GM12892 (cell line): ENCODE data around the gene ZNF619.

Experiments used
- DNase-seq: peaks from one replicate; pipeline ENCODE4 v3.0.0; 2011; ENCODE audit not compliant: insufficient read length
- FAIRE-seq: peaks from 2 replicates; lab custom pipeline; 2011; peaks lifted over from hg19 to GRCh38; lab: Jason Lieb, UNC
- POLR2A ChIP-seq: IDR thresholded peaks from 2 replicates; pipeline ENCODE4 v1.6.1; 2011; ENCODE audit warnings: low read depth, low read length, control low read depth
- POLR2AphosphoS5 ChIP-seq: IDR thresholded peaks from 2 replicates; pipeline ENCODE4 v1.6.1; 2011; ENCODE audit warnings: low read depth, low read length, control low read depth
- TAF1 ChIP-seq: IDR thresholded peaks from 2 replicates; pipeline ENCODE4 v1.6.1; 2011; ENCODE audit warnings: low read depth, mild to moderate bottlenecking, control low read depth, low read length, borderline replicate concordance

Gene ZNF619

GRCh38 chr3:40470701-40471100 is 6.2 kb upstream of the ZNF619 start:
- DNase-seq (no peak), FAIRE-seq (no peak)
- TF ChIP-seq POLR2A (no peak), TAF1 (no peak), POLR2AphosphoS5 (no peak)

- TF ChIP-seq POLR2A = no peak
- no peak for TF ChIP-seq TAF1
- no peak for TF ChIP-seq POLR2AphosphoS5
- DNase-seq (no peak), FAIRE-seq (peak; percentile 24)
Measured at GRCh38 chr3:40477666-40478065, 744 bp downstream of the ZNF619 start.

DNA sequence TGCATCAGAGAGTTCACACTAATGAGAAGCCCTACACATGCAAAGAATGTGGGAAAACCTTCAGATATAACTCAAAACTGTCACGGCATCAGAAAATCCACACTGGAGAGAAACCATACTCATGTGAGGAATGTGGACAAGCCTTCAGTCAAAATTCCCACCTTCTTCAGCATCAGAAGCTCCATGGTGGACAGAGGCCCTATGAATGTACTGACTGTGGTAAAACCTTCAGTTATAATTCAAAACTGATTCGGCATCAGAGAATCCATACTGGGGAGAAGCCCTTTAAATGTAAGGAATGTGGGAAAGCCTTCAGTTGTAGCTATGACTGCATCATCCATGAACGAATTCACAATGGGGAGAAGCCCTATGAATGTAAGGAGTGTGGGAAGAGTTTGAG is 10.2 kb downstream of the ZNF619 start:
- DNase-seq (no peak), FAIRE-seq (no peak)
- TF ChIP-seq TAF1 = no peak
- TF ChIP-seq POLR2AphosphoS5 = no peak
- TF ChIP-seq POLR2A = no peak

- FAIRE-seq = no peak
- no peak for TF ChIP-seq POLR2AphosphoS5
- TF ChIP-seq TAF1 = no peak
- TF ChIP-seq POLR2A = no peak
Measured at GRCh38 chr3:40490916-40491315, 14.0 kb downstream of the ZNF619 start.

GRCh38 chr3:40494698-40495097 is 17.8 kb downstream of the ZNF619 start:
- FAIRE-seq = no peak
- DNase-seq = no peak
- no peak for TF ChIP-seq POLR2AphosphoS5
- TF ChIP-seq TAF1 = no peak
- TF ChIP-seq POLR2A = no peak

More at GRCh38 chr3:40490916-40491315, 14.0 kb downstream of the ZNF619 start:
- no peak for DNase-seq

DNA sequence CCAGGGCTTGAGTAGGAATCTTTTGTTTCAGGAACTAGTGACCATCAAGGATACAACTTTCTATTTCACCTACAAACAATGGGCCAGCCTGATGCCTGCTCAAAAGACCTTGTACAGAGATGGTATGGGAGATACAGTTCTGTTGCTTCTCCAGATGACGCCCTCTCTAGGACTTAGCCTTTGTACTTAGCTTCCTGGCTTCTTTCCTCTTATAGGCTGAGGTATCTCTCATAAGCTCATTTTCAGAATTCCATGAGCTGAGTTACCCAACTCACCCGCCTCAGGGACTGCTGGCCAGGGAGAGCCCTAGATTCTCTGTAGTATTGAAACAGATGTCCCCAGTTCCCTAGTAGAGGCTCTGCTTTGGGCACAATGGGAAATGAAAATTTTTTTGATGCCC is 20.4 kb downstream of the ZNF619 start:
- TF ChIP-seq POLR2A (no peak), POLR2AphosphoS5 (no peak), TAF1 (no peak)
- DNase-seq = no peak
- FAIRE-seq = no peak

DNA sequence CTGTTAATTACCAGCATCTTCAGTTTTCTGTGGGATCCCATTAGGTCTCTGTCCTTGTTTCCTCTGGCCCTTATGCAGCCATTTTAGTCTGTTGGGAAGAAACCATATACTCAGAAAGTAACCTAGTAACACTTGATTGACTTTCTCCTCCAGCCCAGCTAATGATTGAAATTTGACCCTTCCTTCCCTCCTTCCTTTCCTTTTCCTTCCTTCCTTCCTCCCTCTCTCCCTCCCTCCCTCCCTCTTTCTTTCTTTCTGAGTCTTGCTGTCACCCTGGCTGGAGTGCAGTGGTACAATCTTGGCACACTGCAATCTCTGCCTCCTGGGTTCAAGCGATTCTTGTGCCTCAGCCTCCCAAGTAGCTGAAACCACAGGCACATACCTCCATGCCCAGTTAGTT is 23.0 kb downstream of the ZNF619 start:
- no peak for FAIRE-seq
- TF ChIP-seq POLR2AphosphoS5 = no peak
- no peak for TF ChIP-seq TAF1
- TF ChIP-seq POLR2A = no peak

DNA sequence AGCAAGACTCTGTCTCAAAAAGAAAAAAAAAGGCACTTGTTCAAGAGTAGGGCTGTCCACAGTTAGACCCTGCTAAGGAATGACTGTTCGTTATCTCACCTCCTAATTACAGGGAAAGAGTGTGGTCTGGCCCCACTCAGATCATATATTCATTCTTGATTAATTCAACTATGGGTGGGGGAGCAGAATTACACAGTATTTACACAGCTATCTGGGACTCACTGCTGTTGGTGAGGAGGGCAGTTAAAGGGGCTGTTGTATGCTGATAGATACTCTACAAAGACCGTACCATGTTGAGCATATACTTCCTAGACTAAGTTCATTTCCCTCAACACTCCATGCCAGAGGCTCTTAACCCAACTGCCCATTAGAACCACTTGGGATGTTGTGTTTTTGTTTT is 25.1 kb downstream of the ZNF619 start:
- TF ChIP-seq POLR2A = no peak
- no peak for TF ChIP-seq TAF1
- TF ChIP-seq POLR2AphosphoS5 = no peak
- no peak for FAIRE-seq
- no peak for DNase-seq

More for the DNA sequence above, 23.0 kb downstream of the ZNF619 start:
- no peak for DNase-seq

GRCh38 chr3:40504636-40505430 is 27.9 kb downstream of the ZNF619 start:
- FAIRE-seq (no peak), DNase-seq (no peak)
- TF ChIP-seq POLR2AphosphoS5 = no peak
- no peak for TF ChIP-seq POLR2A
- no peak for TF ChIP-seq TAF1

DNA sequence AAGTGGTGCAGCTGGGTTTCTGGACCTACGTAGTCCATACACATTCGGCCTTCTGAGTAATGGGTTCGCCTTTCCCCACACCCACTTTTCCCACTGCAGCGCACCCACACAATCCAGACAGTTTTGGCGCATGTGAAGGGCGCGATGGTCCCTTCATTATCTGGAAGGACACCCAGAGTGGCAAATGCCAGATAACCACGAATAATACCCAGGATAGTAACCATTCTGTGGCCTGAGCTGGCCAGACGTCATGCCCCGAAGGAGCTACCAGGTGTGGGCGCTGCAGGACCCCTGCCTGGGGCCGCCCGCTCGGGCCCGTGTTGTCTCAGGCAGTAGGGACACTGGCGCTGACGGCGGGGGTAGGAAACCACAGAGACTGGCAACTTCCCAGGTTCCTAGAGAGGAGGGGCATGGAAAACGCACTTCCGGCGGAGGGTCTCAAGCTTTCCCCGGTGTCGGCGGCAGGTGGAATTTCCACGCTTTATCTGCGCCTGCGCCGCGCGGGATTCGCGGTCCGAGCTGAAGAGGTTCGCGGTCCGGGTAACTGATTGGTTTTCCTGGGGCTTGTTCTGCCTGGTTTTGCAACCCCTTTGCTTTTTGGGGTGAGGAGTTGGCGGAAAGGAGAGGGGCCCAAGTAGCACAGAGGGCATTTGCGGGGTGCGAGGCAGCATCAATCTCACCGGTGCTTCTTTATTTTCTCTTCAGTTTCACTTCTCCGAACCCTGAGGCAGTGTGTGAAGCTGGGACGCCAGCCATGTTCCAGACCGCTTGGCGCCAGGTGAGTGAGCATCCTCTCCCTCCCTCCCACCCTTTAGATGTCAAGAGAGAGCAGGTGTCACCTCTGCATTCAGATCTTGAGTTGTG is 28.9 kb downstream of the ZNF619 start, which contains the start of gene ZNF620:
Gene ZNF620 (plus strand): TSS at position 441 of the 864 bp plus-strand sequence. CDS start 314 bp downstream, at position 755.
- no peak for TF ChIP-seq POLR2A
- TF ChIP-seq POLR2AphosphoS5 = no peak
- no peak for TF ChIP-seq TAF1
- DNase-seq = peak; percentile 27
- FAIRE-seq = peak; percentile 92

DNA sequence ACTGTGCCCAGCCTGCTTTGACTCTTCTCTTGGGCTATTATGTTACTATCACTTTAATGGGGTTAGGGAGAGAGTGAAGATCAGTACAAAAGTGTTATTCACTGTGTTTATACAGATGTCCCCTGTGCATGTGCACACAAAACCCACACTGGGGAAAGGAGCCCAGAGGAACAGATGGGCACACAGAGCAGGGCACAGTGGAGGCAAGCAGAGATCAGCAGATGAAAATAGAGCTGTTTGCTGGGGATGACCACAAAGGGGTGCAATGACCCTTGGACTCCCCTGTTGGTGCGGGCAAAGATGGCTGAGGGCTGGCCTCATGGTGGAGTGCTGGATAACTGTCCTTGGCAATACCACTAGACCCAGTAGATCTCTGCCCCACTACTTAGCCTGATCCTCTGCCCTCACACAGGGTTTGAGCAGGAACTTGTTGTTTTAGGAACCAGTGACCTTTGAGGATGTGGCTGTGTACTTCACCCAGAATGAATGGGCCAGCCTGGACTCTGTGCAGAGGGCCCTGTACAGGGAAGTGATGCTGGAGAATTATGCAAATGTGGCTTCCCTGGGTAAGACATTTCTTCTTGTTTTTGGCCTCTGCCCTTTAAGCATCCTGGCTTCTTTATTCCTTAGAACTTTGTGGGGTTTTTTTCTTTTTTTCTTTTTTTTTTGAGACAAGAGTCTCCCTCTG is 34.3 kb downstream of the ZNF619 start:
- no peak for DNase-seq
- TF ChIP-seq POLR2AphosphoS5 (no peak), POLR2A (no peak), TAF1 (no peak)
- FAIRE-seq = no peak

- FAIRE-seq (no peak), DNase-seq (no peak)
- TF ChIP-seq TAF1 = no peak
- TF ChIP-seq POLR2AphosphoS5 = no peak
- no peak for TF ChIP-seq POLR2A
Measured at GRCh38 chr3:40516201-40516600, 39.3 kb downstream of the ZNF619 start.
